GM19455 (cell line): ENCODE measurements around the gene CEACAM18.

Source experiments
- ATAC-seq: cut with Tn5 transposase; IDR thresholded peaks from one replicate; pipeline ENCODE4 v1.9.1; 2021; ENCODE audit not compliant: unreplicated experiment

The CEACAM18 gene

GRCh38 chr19:51525651-51526050 lies 47.3 kb downstream of the CEACAM18 start:
- ATAC-seq = no peak

GRCh38 chr19:51529301-51529700 lies 51.0 kb downstream of the CEACAM18 start:
- no peak for ATAC-seq

GRCh38 chr19:51530616-51531015 lies 52.3 kb downstream of the CEACAM18 start:
- ATAC-seq = no peak

- ATAC-seq = no peak
Observed at GRCh38 chr19:51531349-51532315, 53.3 kb downstream of the CEACAM18 start, which contains the start of gene SIGLEC6. Gene SIGLEC6 (minus strand): TSS chr19:51531670. CDS start chr19:51531648, 22 bp downstream.

DNA sequence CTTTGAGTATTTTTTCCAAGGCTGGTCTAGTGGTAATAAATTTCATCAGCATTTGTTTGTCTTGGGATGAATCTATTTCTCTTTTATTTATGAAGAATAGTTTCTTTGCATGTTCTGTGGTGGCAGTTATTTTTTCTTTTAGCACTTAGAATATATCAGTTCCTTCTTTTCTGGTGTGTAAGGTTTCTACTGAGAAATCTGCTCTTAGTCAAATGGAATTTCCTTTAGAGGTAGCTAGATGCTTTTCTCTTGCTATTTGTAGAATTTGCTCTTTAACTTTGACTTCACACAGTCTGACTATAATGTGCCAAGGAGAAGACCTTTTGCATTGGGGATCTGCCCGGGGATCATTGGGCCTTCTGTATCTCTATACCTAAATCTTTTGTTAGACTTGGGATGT lies 57.2 kb downstream of the CEACAM18 start:
- no peak for ATAC-seq

- ATAC-seq = no peak
Observed at GRCh38 chr19:51539821-51540366, 61.6 kb downstream of the CEACAM18 start.
